Liver (tissue), 3 donors: ENCODE results near the gene MARCHF2.

Source experiments
- HNF4A ChIP-seq, 2 donors: conservative IDR thresholded peaks; 2 replicates each; pipeline ENCODE4 v1.6.1; 2016; ENCODE audit warnings: antibody characterized with exemption in 2 of 2, mild to moderate bottlenecking in 2 of 2
- HNF4G ChIP-seq: IDR thresholded peaks from 2 replicates; pipeline ENCODE4 v1.6.1; 2016; ENCODE audit warnings: antibody characterized with exemption
- REST ChIP-seq: IDR thresholded peaks from 2 replicates; pipeline ENCODE4 v1.6.1; 2016; ENCODE audit warnings: antibody characterized with exemption, mild to moderate bottlenecking
- ZBTB33 ChIP-seq: IDR thresholded peaks from 2 replicates; pipeline ENCODE4 v1.6.1; 2016; ENCODE audit warnings: antibody characterized with exemption
- TF ChIP-seq, protein P1 (sequence below): fragments of 150-350 bp; IDR thresholded peaks from 2 replicates; pipeline ENCODE4 v1.5.1; 2017; ENCODE audit warnings: improper control_type of control experiment, low read depth, low read length; ENCODE audit not compliant: missing input control
- TF ChIP-seq, protein P2 (sequence below): IDR thresholded peaks from 2 replicates; pipeline ENCODE4 v1.6.1; 2016; ENCODE audit warnings: antibody characterized with exemption
- donor health status: healthy.
- donor health status: healthy.

DNA sequence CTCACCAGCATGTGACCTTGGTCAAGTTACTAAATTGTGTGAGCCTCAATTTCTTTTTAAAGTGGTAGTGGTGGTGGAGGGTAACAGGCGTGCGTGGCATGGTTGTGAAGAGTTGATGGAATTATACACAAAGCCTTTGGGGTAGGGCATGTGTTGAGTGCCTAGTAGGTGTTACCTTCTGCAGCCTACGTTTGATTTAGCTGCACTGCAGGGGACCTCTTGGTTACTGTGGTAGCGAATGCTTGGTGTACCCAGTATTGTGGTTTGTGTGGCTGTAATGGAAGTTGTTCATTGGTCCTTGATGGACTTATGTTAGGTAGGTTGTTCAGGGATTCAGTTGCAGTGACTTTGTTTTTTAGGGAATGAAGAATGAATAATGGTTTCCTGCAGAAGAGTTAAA, 64.8 kb downstream of the MARCHF2 start:
- TF ChIP-seq HNF4A (conservative IDR thresholded peaks at IDR 0.05) (no peak), HNF4G (no peak), REST (no peak), ZBTB33 (no peak)
- TF ChIP-seq, protein P1, sequence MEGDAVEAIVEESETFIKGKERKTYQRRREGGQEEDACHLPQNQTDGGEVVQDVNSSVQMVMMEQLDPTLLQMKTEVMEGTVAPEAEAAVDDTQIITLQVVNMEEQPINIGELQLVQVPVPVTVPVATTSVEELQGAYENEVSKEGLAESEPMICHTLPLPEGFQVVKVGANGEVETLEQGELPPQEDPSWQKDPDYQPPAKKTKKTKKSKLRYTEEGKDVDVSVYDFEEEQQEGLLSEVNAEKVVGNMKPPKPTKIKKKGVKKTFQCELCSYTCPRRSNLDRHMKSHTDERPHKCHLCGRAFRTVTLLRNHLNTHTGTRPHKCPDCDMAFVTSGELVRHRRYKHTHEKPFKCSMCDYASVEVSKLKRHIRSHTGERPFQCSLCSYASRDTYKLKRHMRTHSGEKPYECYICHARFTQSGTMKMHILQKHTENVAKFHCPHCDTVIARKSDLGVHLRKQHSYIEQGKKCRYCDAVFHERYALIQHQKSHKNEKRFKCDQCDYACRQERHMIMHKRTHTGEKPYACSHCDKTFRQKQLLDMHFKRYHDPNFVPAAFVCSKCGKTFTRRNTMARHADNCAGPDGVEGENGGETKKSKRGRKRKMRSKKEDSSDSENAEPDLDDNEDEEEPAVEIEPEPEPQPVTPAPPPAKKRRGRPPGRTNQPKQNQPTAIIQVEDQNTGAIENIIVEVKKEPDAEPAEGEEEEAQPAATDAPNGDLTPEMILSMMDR: no peak
- TF ChIP-seq, protein P2, sequence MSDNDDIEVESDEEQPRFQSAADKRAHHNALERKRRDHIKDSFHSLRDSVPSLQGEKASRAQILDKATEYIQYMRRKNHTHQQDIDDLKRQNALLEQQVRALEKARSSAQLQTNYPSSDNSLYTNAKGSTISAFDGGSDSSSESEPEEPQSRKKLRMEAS: no peak
